NCI-H1930 (cell line): ENCODE results near the gene MICU2.

ENCODE experiments used
- DNase-seq, 2 experiments: peaks; one replicate each; lab custom pipeline; 2025; lab: John Stamatoyannopoulos, UW

The MICU2 gene

GRCh38 chr13:21603531-21604448 is at the start of gene MICU2:
Gene MICU2 (minus strand): TSS chr13:21604170. CDS start chr13:21604148, 22 bp downstream.
- peak; percentile 89 to 96 for DNase-seq

- DNase-seq = no peak
Measured at GRCh38 chr13:21641629-21642028, 37.7 kb upstream of the MICU2 start.

- no peak for DNase-seq
Measured at GRCh38 chr13:21639561-21639960, 35.6 kb upstream of the MICU2 start.

- peak in 1 of 2 experiments; percentile 8 for DNase-seq
Measured at GRCh38 chr13:21638319-21639282, 34.6 kb upstream of the MICU2 start.

- DNase-seq = no peak
Measured at GRCh38 chr13:21637296-21637695, 33.3 kb upstream of the MICU2 start.

GRCh38 chr13:21636656-21637055 is 32.7 kb upstream of the MICU2 start:
- DNase-seq = no peak

- DNase-seq = no peak
Measured at GRCh38 chr13:21632196-21632595, 28.2 kb upstream of the MICU2 start.

- DNase-seq = peak in 1 of 2 experiments; percentile 18
Measured at GRCh38 chr13:21625366-21625765, 21.4 kb upstream of the MICU2 start.

GRCh38 chr13:21620861-21621260 is 16.9 kb upstream of the MICU2 start:
- no peak for DNase-seq

GRCh38 chr13:21619633-21620220 is 15.8 kb upstream of the MICU2 start:
- DNase-seq = no peak

- no peak for DNase-seq
Measured at GRCh38 chr13:21616880-21617279, 12.9 kb upstream of the MICU2 start.

GRCh38 chr13:21616205-21616866 is 12.4 kb upstream of the MICU2 start:
- no peak for DNase-seq

- DNase-seq = no peak
Measured at GRCh38 chr13:21615427-21615826, 11.5 kb upstream of the MICU2 start.

GRCh38 chr13:21613791-21614190 is 9.8 kb upstream of the MICU2 start:
- DNase-seq = no peak

GRCh38 chr13:21611385-21611784 is 7.4 kb upstream of the MICU2 start:
- DNase-seq = no peak

GRCh38 chr13:21610687-21611086 is 6.7 kb upstream of the MICU2 start:
- DNase-seq = no peak

- DNase-seq = no peak
Measured at GRCh38 chr13:21608961-21609360, 5.0 kb upstream of the MICU2 start.

- no peak for DNase-seq
Measured at GRCh38 chr13:21606796-21607195, 2.8 kb upstream of the MICU2 start.

- DNase-seq = no peak
Measured at GRCh38 chr13:21606251-21606650, 2.3 kb upstream of the MICU2 start.

- no peak for DNase-seq
Measured at GRCh38 chr13:21596722-21597121, 7.2 kb downstream of the MICU2 start.

GRCh38 chr13:21595546-21595822 is 8.5 kb downstream of the MICU2 start:
- DNase-seq = no peak
